ENCODE measurements around the gene SOX1. TPM values are rescaled to one million over a fixed set of nuclear protein-coding genes. Genes with fewer than 3 reads are reported as not detected.

The SOX1 gene
- total and polyA plus RNA-seq, 9 of the 15 experiments (the other 6 are each of a cell fraction or from before 2014, with no cell fraction given): not detected

DNA sequence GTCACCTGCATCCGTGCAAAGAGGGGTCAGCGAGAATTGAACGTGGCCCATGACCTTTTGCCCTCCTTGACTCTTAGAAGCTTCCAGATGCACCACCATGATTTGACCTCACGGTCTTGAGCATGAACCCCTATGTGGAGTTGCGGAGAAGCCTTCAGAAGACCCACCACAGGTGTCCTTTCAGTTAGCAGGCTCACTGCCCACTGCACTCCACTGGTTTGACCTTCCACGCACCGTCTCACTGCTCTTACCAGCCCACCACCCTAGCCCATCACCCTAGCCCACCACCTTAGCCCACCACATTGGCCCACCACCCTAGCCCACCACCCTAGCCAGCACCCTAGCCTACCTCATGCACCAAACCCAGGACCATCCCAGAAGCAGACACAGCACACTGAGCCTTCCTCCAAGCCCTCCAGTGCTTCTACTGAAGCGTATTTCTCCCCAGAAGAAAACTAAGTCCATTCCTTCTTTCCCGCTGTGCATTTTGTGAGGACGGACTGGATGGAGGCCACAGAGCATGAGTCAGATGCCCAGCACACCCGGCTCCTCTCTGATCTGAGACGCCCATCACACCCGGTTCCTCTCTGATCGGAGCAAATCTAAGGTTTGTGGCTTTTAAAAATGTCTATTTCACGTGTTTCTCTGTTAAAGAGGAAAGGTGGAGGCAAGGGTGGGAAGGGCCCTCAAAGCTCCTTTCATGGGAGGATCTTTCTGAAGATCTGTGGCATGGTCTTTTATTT lies 45.8 kb downstream of the SOX1 start:
- FAIRE-seq: no peak
- TF ChIP-seq HNRNPL (IDR thresholded peaks at IDR 0.05; ENCODE audit: low read depth, low read length): no peak
- TF ChIP-seq MBD2 (IDR thresholded peaks at IDR 0.05; ENCODE audit: borderline replicate concordance, low read depth): no peak
- TF ChIP-seq, protein P1, sequence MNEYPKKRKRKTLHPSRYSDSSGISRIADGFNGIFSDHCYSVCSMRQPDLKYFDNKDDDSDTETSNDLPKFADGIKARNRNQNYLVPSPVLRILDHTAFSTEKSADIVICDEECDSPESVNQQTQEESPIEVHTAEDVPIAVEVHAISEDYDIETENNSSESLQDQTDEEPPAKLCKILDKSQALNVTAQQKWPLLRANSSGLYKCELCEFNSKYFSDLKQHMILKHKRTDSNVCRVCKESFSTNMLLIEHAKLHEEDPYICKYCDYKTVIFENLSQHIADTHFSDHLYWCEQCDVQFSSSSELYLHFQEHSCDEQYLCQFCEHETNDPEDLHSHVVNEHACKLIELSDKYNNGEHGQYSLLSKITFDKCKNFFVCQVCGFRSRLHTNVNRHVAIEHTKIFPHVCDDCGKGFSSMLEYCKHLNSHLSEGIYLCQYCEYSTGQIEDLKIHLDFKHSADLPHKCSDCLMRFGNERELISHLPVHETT (CRISPR knock-in tag; conservative IDR thresholded peaks at IDR 0.05 in 1 of 2, IDR thresholded peaks at IDR 0.05 in 1 of 2): no peak
- no peak for TF ChIP-seq ZNF224 (CRISPR knock-in tag; IDR thresholded peaks at IDR 0.05)
- TF ChIP-seq RBM25 (IDR thresholded peaks at IDR 0.05; ENCODE audit: low read depth, low read length, severe bottlenecking): no peak
- TF ChIP-seq ESRRB (CRISPR knock-in tag; IDR thresholded peaks at IDR 0.05; ENCODE audit: borderline replicate concordance): no peak
- TF ChIP-seq, protein P2, sequence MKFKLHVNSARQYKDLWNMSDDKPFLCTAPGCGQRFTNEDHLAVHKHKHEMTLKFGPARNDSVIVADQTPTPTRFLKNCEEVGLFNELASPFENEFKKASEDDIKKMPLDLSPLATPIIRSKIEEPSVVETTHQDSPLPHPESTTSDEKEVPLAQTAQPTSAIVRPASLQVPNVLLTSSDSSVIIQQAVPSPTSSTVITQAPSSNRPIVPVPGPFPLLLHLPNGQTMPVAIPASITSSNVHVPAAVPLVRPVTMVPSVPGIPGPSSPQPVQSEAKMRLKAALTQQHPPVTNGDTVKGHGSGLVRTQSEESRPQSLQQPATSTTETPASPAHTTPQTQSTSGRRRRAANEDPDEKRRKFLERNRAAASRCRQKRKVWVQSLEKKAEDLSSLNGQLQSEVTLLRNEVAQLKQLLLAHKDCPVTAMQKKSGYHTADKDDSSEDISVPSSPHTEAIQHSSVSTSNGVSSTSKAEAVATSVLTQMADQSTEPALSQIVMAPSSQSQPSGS (CRISPR knock-in tag; IDR thresholded peaks at IDR 0.05): no peak
- no peak for TF ChIP-seq ZNF347 (CRISPR knock-in tag; IDR thresholded peaks at IDR 0.05; ENCODE audit: low read depth)
- no peak for TF ChIP-seq LARP7 (IDR thresholded peaks at IDR 0.05)
- TF ChIP-seq MTA2 (IDR thresholded peaks at IDR 0.05; ENCODE audit: low read depth): no peak
- TF ChIP-seq ZNF644 (tag; IDR thresholded peaks at IDR 0.05; ENCODE audit: low read depth): no peak
- TF ChIP-seq, protein P3, sequence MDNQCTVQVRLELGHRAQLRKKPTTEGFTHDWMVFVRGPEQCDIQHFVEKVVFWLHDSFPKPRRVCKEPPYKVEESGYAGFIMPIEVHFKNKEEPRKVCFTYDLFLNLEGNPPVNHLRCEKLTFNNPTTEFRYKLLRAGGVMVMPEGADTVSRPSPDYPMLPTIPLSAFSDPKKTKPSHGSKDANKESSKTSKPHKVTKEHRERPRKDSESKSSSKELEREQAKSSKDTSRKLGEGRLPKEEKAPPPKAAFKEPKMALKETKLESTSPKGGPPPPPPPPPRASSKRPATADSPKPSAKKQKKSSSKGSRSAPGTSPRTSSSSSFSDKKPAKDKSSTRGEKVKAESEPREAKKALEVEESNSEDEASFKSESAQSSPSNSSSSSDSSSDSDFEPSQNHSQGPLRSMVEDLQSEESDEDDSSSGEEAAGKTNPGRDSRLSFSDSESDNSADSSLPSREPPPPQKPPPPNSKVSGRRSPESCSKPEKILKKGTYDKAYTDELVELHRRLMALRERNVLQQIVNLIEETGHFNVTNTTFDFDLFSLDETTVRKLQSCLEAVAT (IDR thresholded peaks at IDR 0.05): no peak

More for the DNA sequence above, 45.8 kb downstream of the SOX1 start:
- CTCF ChIA-PET (ENCODE audit: low intra/inter-chr PET ratio): no interaction called here
- ATAC-seq (no peak), DNase-seq (ENCODE audit: extremely low read depth in 1 of 4, low spot score in 3 of 4) (no peak)
- in situ Hi-C loops (cut with MboI): no loop called here
- Histone ChIP-seq H3K27ac (ENCODE audit: extremely low read depth, low read depth, low read length) (no peak overlapping the region), H3K4me3 (no peak overlapping the region), H4K20me1 (replicated peaks; ENCODE audit: control insufficient read depth, insufficient read depth, low read length) (0 out of 2 replicates have a peak, but pooled peaks cover 3% of the 10 kb centered on the region), H3K9ac (ENCODE audit: insufficient read depth in 1 of 2, low read depth in 2 of 2, low read length in 2 of 2) (no peak overlapping the region), H3K4me1 (replicated peaks in 1 of 2; ENCODE audit: control insufficient read depth in 2 of 2, insufficient read depth in 2 of 2, low read length in 2 of 2) (no peaks in the 10 kb centered on the region), H3K9me1 (ENCODE audit: control insufficient read depth, insufficient read depth, low read length) (no peaks in the 10 kb centered on the region), H3K27me3 (ENCODE audit: control insufficient read depth in 2 of 2, insufficient read depth in 2 of 2, low read length in 2 of 2) (peaks cover 4 to 34% of the 10 kb centered on the region in 2 experiments; a peak in 4 of 5 replicates), H3K9me3 (replicated peaks; ENCODE audit: control insufficient read depth, insufficient read depth, low read depth, low read length) (no peaks in the 10 kb centered on the region), H3K79me2 (ENCODE audit: control insufficient read depth, insufficient read depth, low read length) (no peaks in the 10 kb centered on the region), H3K36me3 (ENCODE audit: control insufficient read depth, insufficient read depth, low read length) (no peaks in the 10 kb centered on the region), H3K4me2 (ENCODE audit: insufficient read depth, low read length) (no peak overlapping the region), H2AFZ (ENCODE audit: low read depth, low read length) (no peak overlapping the region)
- intact Hi-C loops (cut with micrococcal nuclease): no loop called here
- 5% methylated on average over 10 of the region's 15 CpGs for WGBS (ENCODE audit: insufficient coverage, low coverage, missing lambda C conversion rate)
- POLR2A ChIA-PET: no interaction called here
- BruUV-seq (replicated peaks): no TSS peak

All from K562 (cell line).